Skeletal muscle tissue (tissue), 4 donors: Measurements from ENCODE around the gene AFDN. TPM values are rescaled to one million over a fixed set of nuclear protein-coding genes. Genes with fewer than 3 reads are reported as not detected.

Experiments used
- H3K27ac ChIP-seq: one replicate; pipeline ENCODE4 v1.7.0; 2013; ENCODE audit warnings: mild to moderate bottlenecking, low read depth, low read length, inconsistent platforms
- H3K27me3 ChIP-seq, 3 donors: one replicate each; pipeline ENCODE4 v1.7.0; 2013; ENCODE audit warnings: low read length in 3 of 3; ENCODE audit not compliant: control insufficient read depth in 3 of 3, insufficient read depth in 3 of 3
- H3K36me3 ChIP-seq, 3 donors: one replicate each; pipeline ENCODE4 v1.7.0; 2013; ENCODE audit warnings: low read length in 3 of 3; ENCODE audit not compliant: control insufficient read depth in 3 of 3, insufficient read depth in 3 of 3
- H3K4me1 ChIP-seq, 3 donors: one replicate each; pipeline ENCODE4 v1.7.0; 2013; ENCODE audit warnings: low read length in 3 of 3, mild to moderate bottlenecking in 3 of 3; ENCODE audit not compliant: control insufficient read depth in 3 of 3, insufficient read depth in 3 of 3
- H3K4me3 ChIP-seq, 3 donors: one replicate each; pipeline ENCODE4 v1.7.0; 2013; ENCODE audit warnings: low read length in 3 of 3
- H3K9ac ChIP-seq, 3 donors: one replicate each; pipeline ENCODE4 v1.7.0; 2013; ENCODE audit warnings: low read length in 3 of 3, mild to moderate bottlenecking in 3 of 3, moderate library complexity in 2 of 3, low read depth in 1 of 3
- H3K9me3 ChIP-seq, 3 donors: one replicate each; pipeline ENCODE4 v1.7.0; 2013; ENCODE audit warnings: low read length in 3 of 3; ENCODE audit not compliant: control insufficient read depth in 3 of 3
- total RNA-seq: library from RNA; depleted of rRNA; stranded (reverse); fragments of >200 nt; gene quantifications from one replicate; pipeline ENCODE4 v1.2.3, GENCODE V29; 2014
- donor health status: Osteomylitis.

The AFDN gene
- total RNA-seq, 1 donor from 2014 or later, result 40.7 TPM

- H3K4me3 ChIP-seq, result no peak overlapping the region
- no peaks in the 10 kb centered on the region for H3K9me3 ChIP-seq
- peaks cover 0 to 4% (median 0%) of the 10 kb centered on the region in 3 donors for H3K4me1 ChIP-seq
- H3K27ac ChIP-seq, result no peak overlapping the region
- no peaks in the 10 kb centered on the region for H3K36me3 ChIP-seq
- H3K27me3 ChIP-seq, result no peaks in the 10 kb centered on the region
- no peak overlapping the region for H3K9ac ChIP-seq
These were observed 13.4 kb downstream of the AFDN start for GRCh38 chr6:167840160-167840525.

- Histone ChIP-seq H3K36me3 (no peaks in the 10 kb centered on the region), H3K4me1 (peaks cover 0 to 4% (median 0%) of the 10 kb centered on the region in 3 donors), H3K27ac (no peak overlapping the region), H3K4me3 (no peak overlapping the region), H3K27me3 (no peaks in the 10 kb centered on the region), H3K9ac (no peak overlapping the region), H3K9me3 (no peaks in the 10 kb centered on the region)
These were observed 13.9 kb downstream of the AFDN start for GRCh38 chr6:167840526-167841179.

GRCh38 chr6:167841981-167842380 is 15.3 kb downstream of the AFDN start:
- Histone ChIP-seq H3K9me3 (no peaks in the 10 kb centered on the region), H3K9ac (no peak overlapping the region), H3K4me3 (no peak overlapping the region), H3K27ac (no peak overlapping the region), H3K27me3 (no peaks in the 10 kb centered on the region), H3K4me1 (peaks cover 0 to 4% (median under 1%) of the 10 kb centered on the region in 3 donors), H3K36me3 (no peaks in the 10 kb centered on the region)

- Histone ChIP-seq H3K4me1 (peaks cover 0 to 6% (median 6%) of the 10 kb centered on the region in 3 donors), H3K4me3 (no peak overlapping the region), H3K9me3 (no peaks in the 10 kb centered on the region), H3K27me3 (no peaks in the 10 kb centered on the region), H3K36me3 (no peaks in the 10 kb centered on the region), H3K9ac (no peak overlapping the region), H3K27ac (no peak overlapping the region)
These were observed 15.7 kb downstream of the AFDN start for GRCh38 chr6:167842457-167842856.

GRCh38 chr6:167843023-167843422 is 16.3 kb downstream of the AFDN start:
- H3K4me3 ChIP-seq, result no peak overlapping the region
- no peak overlapping the region for H3K27ac ChIP-seq
- peaks cover 0 to 11% (median 10%) of the 10 kb centered on the region in 3 donors for H3K4me1 ChIP-seq

GRCh38 chr6:167845856-167846255 is 19.1 kb downstream of the AFDN start:
- no peak overlapping the region for H3K27ac ChIP-seq
- H3K4me1 ChIP-seq, result peaks cover 0 to 16% (median 10%) of the 10 kb centered on the region in 3 donors
- H3K9me3 ChIP-seq, result no peaks in the 10 kb centered on the region
- no peak overlapping the region for H3K9ac ChIP-seq
- no peaks in the 10 kb centered on the region for H3K36me3 ChIP-seq
- no peak overlapping the region for H3K4me3 ChIP-seq
- H3K27me3 ChIP-seq, result no peaks in the 10 kb centered on the region

More at GRCh38 chr6:167843023-167843422, 16.3 kb downstream of the AFDN start:
- H3K9ac ChIP-seq, result no peak overlapping the region
- no peaks in the 10 kb centered on the region for H3K9me3 ChIP-seq
- H3K36me3 ChIP-seq, result no peaks in the 10 kb centered on the region
- H3K27me3 ChIP-seq, result no peaks in the 10 kb centered on the region

GRCh38 chr6:167846997-167847606 is 20.4 kb downstream of the AFDN start:
- Histone ChIP-seq H3K9ac (no peak overlapping the region), H3K27ac (no peak overlapping the region), H3K4me3 (no peak overlapping the region), H3K4me1 (peaks cover 0 to 16% (median 10%) of the 10 kb centered on the region in 3 donors), H3K9me3 (no peaks in the 10 kb centered on the region), H3K36me3 (no peaks in the 10 kb centered on the region), H3K27me3 (no peaks in the 10 kb centered on the region)

- no peak overlapping the region for H3K4me3 ChIP-seq
- H3K9ac ChIP-seq, result no peak overlapping the region
- no peak overlapping the region for H3K27ac ChIP-seq
- H3K9me3 ChIP-seq, result no peaks in the 10 kb centered on the region
- peaks cover 0 to 16% (median 10%) of the 10 kb centered on the region in 3 donors for H3K4me1 ChIP-seq
- H3K27me3 ChIP-seq, result no peaks in the 10 kb centered on the region
- no peaks in the 10 kb centered on the region for H3K36me3 ChIP-seq
These were observed 21.2 kb downstream of the AFDN start for GRCh38 chr6:167847936-167848335.

- no peaks in the 10 kb centered on the region for H3K27me3 ChIP-seq
- peaks cover 0 to 16% (median 10%) of the 10 kb centered on the region in 3 donors for H3K4me1 ChIP-seq
- H3K9me3 ChIP-seq, result no peaks in the 10 kb centered on the region
- H3K9ac ChIP-seq, result no peak overlapping the region
- H3K27ac ChIP-seq, result no peak overlapping the region
- H3K36me3 ChIP-seq, result no peaks in the 10 kb centered on the region
- no peak overlapping the region for H3K4me3 ChIP-seq
These were observed 22.1 kb downstream of the AFDN start for GRCh38 chr6:167848783-167849182.

GRCh38 chr6:167849846-167850459 is 23.2 kb downstream of the AFDN start:
- no peaks in the 10 kb centered on the region for H3K9me3 ChIP-seq
- H3K9ac ChIP-seq, result peak overlapping the region in 1 of 3 donors; percentile 1
- H3K4me1 ChIP-seq, result peaks cover 0 to 16% (median 10%) of the 10 kb centered on the region in 3 donors
- H3K4me3 ChIP-seq, result peak overlapping the region in 1 of 3 donors; percentile 23
- H3K27ac ChIP-seq, result peak overlapping the region; percentile 12
- no peaks in the 10 kb centered on the region for H3K27me3 ChIP-seq
- no peaks in the 10 kb centered on the region for H3K36me3 ChIP-seq
